GM18951 (cell line): ENCODE data around the gene ERC2.

ENCODE experiments used
- POLR2A ChIP-seq: IDR thresholded peaks from 4 replicates; pipeline ENCODE4 v1.6.1; 2011; ENCODE audit warnings: mild to moderate bottlenecking; ENCODE audit not compliant: insufficient read length, insufficient read depth; ENCODE audit errors: extremely low read depth
- in situ Hi-C: fragments of 300-500 bp; cut with MboI; formaldehyde crosslinking; loops from one replicate; pipeline ENCODE4 v1.12.0; 2022; ENCODE audit warnings: low sequenced_read_pairs, mixed read lengths, inconsistent platforms; ENCODE audit not compliant: unreplicated experiment

Gene ERC2

DNA sequence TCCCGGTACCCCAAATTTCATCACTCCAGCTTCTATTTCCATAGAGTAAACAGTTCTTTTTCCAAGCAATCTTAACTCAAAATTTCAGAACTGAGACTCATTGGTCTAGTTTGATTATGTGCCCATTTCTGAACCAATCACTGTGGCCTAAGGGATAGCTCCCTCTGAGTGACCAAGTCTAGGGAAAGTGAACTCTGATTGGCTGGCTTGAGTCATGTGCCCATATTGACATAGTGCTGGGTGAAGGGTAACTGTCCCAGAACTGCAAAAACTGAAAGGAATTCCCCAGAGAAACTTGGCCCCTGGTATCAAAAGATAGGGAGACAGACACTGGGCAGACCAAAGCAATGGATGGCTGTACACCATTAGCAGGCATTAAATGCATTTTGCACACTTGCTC lies 810.0 kb downstream of the ERC2 start:
- no peak for TF ChIP-seq POLR2A
- in situ Hi-C loops: no loop called here

GRCh38 chr3:55655544-55655943 lies 812.7 kb downstream of the ERC2 start:
- in situ Hi-C loops: no loop called here
- no peak for TF ChIP-seq POLR2A

GRCh38 chr3:55654123-55654760 lies 814.0 kb downstream of the ERC2 start:
- in situ Hi-C loops: no loop called here
- no peak for TF ChIP-seq POLR2A

GRCh38 chr3:55651011-55651410 lies 817.3 kb downstream of the ERC2 start:
- in situ Hi-C loops: no loop called here
- no peak for TF ChIP-seq POLR2A

GRCh38 chr3:55650011-55650410 lies 818.3 kb downstream of the ERC2 start:
- TF ChIP-seq POLR2A: no peak
- in situ Hi-C loops: no loop called here

DNA sequence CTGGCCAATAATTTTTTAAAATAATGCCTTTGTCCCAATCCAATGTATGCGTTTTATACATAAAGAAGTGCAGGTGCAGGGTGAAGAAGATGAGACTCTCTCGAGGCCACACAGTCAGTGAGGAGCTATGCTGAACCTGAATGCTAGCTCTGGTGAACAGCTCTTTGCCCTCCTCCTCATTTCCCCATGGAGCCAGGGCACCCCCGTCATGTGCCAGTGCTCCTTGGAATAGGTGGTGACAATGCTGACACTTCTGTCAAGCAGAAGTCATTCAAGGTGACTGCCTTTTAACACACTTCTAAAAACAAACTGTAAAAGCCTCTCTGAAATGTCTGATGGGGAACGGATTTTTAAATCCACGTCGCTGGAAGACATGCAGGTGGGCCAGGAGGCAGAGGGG lies 818.7 kb downstream of the ERC2 start:
- TF ChIP-seq POLR2A: no peak

GRCh38 chr3:55648591-55649318 lies 819.5 kb downstream of the ERC2 start:
- no peak for TF ChIP-seq POLR2A
- in situ Hi-C loops: no loop called here

More for the DNA sequence above, 818.7 kb downstream of the ERC2 start:
- in situ Hi-C loops: no loop called here

- no peak for TF ChIP-seq POLR2A
- in situ Hi-C loops: no loop called here
Measured at GRCh38 chr3:55647670-55648069, 820.6 kb downstream of the ERC2 start.

- in situ Hi-C loops: no loop called here
- no peak for TF ChIP-seq POLR2A
Measured at GRCh38 chr3:55647063-55647462, 821.2 kb downstream of the ERC2 start.

GRCh38 chr3:55646121-55646520 lies 822.1 kb downstream of the ERC2 start:
- in situ Hi-C loops: no loop called here
- no peak for TF ChIP-seq POLR2A

- TF ChIP-seq POLR2A: no peak
- in situ Hi-C loops: no loop called here
Measured at GRCh38 chr3:55645422-55645821, 822.8 kb downstream of the ERC2 start.

GRCh38 chr3:55643283-55643682 lies 825.0 kb downstream of the ERC2 start:
- TF ChIP-seq POLR2A: no peak
- in situ Hi-C loops: no loop called here

DNA sequence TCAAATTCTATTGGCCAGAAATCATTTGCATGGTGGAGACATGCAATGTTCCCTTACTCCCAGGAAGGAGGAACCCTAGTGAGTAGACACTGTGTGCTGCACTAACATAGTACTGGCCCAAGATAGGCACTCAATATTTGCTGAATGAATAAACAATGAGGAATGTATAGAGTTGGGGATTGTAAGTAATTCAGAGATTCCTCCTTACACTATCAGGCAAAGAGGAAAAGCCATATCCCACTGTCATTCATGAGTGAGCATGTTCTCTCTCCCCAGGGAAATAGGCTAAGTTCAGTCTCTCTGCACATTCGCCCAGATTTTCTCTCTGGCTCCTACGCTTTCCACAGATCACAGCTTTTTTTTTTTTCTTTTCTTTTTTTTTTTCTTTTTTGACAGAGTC lies 826.3 kb downstream of the ERC2 start:
- in situ Hi-C loops: no loop called here
- no peak for TF ChIP-seq POLR2A

GRCh38 chr3:55639896-55640765 lies 828.1 kb downstream of the ERC2 start:
- TF ChIP-seq POLR2A: no peak

GRCh38 chr3:55639143-55639542 lies 829.1 kb downstream of the ERC2 start:
- TF ChIP-seq POLR2A: no peak
- in situ Hi-C loops: no loop called here

More at GRCh38 chr3:55639896-55640765, 828.1 kb downstream of the ERC2 start:
- in situ Hi-C loops: no loop called here
